ENCODE measurements around the gene TMPRSS13. TPM values are rescaled to one million over a fixed set of nuclear protein-coding genes. Genes with fewer than 3 reads are reported as not detected.

The TMPRSS13 gene
- total and polyA plus RNA-seq, 11 donors: 0.03 to 0.51 (median 0.12) TPM; not detected in 5

- Histone ChIP-seq H3K9me3 (no peaks in the 10 kb centered on the region), H3K4me1 (peaks cover 0 to 61% (median 43%) of the 10 kb centered on the region in 12 donors), H3K27me3 (peaks cover 0 to 23% (median 0%) of the 10 kb centered on the region in 9 donors), H3K36me3 (no peaks in the 10 kb centered on the region), H3K27ac (peak within 1 kb of the TSS; percentile 49 to 96 (median 90)), H3K4me3 (peak within 1 kb of the TSS; percentile 36 to 96 (median 77))
- TF ChIP-seq CTCF (IDR thresholded peaks at IDR 0.05): no peak
- no peak for TF ChIP-seq POLR2A (IDR thresholded peaks at IDR 0.05)
- ATAC-seq (peak; percentile 48 to 79 (median 72)), DNase-seq (peak; percentile 72 to 80 (median 79))
- 1% methylated on average over 41 to 63 of the region's 63 CpGs for WGBS, 4 donors
- intact Hi-C loops (cut with DNase I): loop anchor here in 2 of 10 donors (2.0 to 5.0 kb wide), 2 partner anchors 16 to 34 kb away; no protein-coding TSS in a partner anchor
Observed at GRCh38 chr11:117876341-117877119, 52.7 kb downstream of the TMPRSS13 start, which contains the start of gene FXYD6. Gene FXYD6, minus strand, starts transcription at chr11:117876658. Its CDS starts 33,882 bp downstream, at chr11:117842776.

GRCh38 chr11:117876059-117876340 is 53.2 kb downstream of the TMPRSS13 start:
- H3K27ac ChIP-seq: peak overlapping the region; percentile 49 to 96 (median 90)
- peaks cover 0 to 23% (median 0%) of the 10 kb centered on the region in 9 donors for H3K27me3 ChIP-seq
- H3K4me3 ChIP-seq: peak overlapping the region; percentile 36 to 96 (median 77)
- no peaks in the 10 kb centered on the region for H3K36me3 ChIP-seq
- H3K9me3 ChIP-seq: no peaks in the 10 kb centered on the region
- DNase-seq: no peak
- H3K4me1 ChIP-seq: peaks cover 0 to 65% (median 46%) of the 10 kb centered on the region in 12 donors
- intact Hi-C loops (cut with DNase I): loop anchor here in 2 of 10 donors (2.0 to 5.0 kb wide), 2 partner anchors 15 to 34 kb away; no protein-coding TSS in a partner anchor
- WGBS, 4 donors: 0 to 1% (median 0%) methylated on average over 9 of the region's 9 CpGs
- no peak for ATAC-seq
- no peak for TF ChIP-seq CTCF (IDR thresholded peaks at IDR 0.05)
- TF ChIP-seq POLR2A (IDR thresholded peaks at IDR 0.05): no peak

DNA sequence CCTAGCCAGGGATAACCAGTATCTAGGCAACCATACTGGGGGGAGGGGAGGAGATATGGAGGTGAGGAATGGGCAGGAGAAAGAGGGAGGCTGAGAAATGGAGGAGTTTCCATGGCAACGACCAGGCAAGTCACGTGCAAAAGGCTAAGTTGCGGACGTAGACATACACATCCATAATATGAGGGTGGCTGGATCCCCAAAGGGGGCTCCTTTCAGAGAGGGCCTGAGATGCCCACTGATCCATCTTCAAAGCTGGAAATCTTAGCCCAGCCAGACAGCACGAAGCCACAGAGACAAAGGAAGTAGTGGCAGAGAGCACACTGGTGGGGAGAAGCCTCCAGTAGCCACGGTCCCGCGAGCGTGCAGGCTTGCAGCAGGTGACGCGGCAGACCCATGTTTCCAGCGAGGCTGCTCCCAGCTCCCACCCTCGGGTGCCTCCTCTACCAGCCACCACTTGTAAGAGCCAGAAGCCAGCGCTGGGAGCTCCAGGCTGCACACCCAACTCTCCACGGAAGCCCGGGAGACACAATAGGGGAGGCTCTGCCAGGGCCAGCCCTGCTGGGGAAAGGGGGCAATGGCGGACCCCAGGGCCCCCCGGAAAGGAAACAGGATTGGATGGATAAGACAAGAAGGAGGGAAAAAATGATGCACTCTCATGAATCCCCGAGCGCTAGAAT is 53.7 kb downstream of the TMPRSS13 start:
- Histone ChIP-seq H3K36me3 (no peaks in the 10 kb centered on the region), H3K27me3 (peaks cover 0 to 23% (median 0%) of the 10 kb centered on the region in 9 donors), H3K4me3 (peak overlapping the region; percentile 36 to 96 (median 77)), H3K27ac (peak overlapping the region; percentile 49 to 96 (median 90)), H3K4me1 (peaks cover 0 to 70% (median 49%) of the 10 kb centered on the region in 12 donors), H3K9me3 (no peaks in the 10 kb centered on the region)
- intact Hi-C loops (cut with DNase I): loop anchor here in 2 of 10 donors (2.0 to 5.0 kb wide), 2 partner anchors 15 to 33 kb away; no protein-coding TSS in a partner anchor
- WGBS, 4 donors: 3 to 7% (median 5%) methylated on average over 20 of the region's 20 CpGs
- peak in 1 of 5 donors; percentile 54 for DNase-seq
- TF ChIP-seq POLR2A (IDR thresholded peaks at IDR 0.05) (no peak), CTCF (IDR thresholded peaks at IDR 0.05) (no peak)
- peak in 3 of 4 donors; percentile 1 to 13 (median 7) for ATAC-seq

Measured in heart left ventricle (tissue), 16 donors.